ENCODE measurements around the gene GRK3.

GRK3 gene

GRCh38 chr22:25762147-25762546 lies 197.7 kb downstream of the GRK3 start:
- no peak for DNase-seq (ENCODE audit: low spot score)
- in situ Hi-C loops (cut with MboI; ENCODE audit: low pct_unique_long_range_greater_than_20kb, low sequenced_read_pairs, unreplicated experiment): no loop called here
- TF ChIP-seq, protein P1, sequence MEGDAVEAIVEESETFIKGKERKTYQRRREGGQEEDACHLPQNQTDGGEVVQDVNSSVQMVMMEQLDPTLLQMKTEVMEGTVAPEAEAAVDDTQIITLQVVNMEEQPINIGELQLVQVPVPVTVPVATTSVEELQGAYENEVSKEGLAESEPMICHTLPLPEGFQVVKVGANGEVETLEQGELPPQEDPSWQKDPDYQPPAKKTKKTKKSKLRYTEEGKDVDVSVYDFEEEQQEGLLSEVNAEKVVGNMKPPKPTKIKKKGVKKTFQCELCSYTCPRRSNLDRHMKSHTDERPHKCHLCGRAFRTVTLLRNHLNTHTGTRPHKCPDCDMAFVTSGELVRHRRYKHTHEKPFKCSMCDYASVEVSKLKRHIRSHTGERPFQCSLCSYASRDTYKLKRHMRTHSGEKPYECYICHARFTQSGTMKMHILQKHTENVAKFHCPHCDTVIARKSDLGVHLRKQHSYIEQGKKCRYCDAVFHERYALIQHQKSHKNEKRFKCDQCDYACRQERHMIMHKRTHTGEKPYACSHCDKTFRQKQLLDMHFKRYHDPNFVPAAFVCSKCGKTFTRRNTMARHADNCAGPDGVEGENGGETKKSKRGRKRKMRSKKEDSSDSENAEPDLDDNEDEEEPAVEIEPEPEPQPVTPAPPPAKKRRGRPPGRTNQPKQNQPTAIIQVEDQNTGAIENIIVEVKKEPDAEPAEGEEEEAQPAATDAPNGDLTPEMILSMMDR (IDR thresholded peaks at IDR 0.05; ENCODE audit: extremely low read depth, insufficient read depth, missing control alignments): no peak

DNA sequence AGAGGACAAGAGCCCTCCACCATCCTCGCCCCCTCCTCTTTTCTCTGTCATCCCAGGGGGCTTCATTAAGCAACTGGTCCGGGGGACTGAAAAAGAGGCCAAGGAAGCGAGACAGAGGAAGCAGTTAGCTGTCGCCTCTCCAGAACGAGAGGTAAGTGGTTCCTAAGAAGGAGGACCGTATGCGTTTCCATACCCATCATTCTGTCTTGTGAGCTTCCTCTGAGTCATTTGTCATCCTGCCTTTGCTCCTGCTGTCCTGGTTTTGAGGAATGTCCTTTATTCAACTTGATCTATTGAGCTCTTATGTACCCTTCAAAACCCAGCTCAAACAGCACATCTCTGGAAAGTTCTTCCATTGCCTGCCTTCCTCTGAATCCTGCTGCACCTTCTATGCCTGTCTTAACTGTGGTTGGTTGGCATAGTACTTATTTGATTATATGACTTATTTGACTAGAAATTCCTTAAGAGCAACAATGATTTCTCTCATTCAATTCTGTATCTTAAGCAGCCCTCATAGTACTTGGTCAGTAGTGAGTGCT lies 198.8 kb downstream of the GRK3 start:
- in situ Hi-C loops (cut with MboI; ENCODE audit: low pct_unique_long_range_greater_than_20kb, low sequenced_read_pairs, unreplicated experiment): no loop called here
- TF ChIP-seq, protein P1 (IDR thresholded peaks at IDR 0.05; ENCODE audit: extremely low read depth, insufficient read depth, missing control alignments): no peak
- no peak for DNase-seq (ENCODE audit: low spot score)

DNA sequence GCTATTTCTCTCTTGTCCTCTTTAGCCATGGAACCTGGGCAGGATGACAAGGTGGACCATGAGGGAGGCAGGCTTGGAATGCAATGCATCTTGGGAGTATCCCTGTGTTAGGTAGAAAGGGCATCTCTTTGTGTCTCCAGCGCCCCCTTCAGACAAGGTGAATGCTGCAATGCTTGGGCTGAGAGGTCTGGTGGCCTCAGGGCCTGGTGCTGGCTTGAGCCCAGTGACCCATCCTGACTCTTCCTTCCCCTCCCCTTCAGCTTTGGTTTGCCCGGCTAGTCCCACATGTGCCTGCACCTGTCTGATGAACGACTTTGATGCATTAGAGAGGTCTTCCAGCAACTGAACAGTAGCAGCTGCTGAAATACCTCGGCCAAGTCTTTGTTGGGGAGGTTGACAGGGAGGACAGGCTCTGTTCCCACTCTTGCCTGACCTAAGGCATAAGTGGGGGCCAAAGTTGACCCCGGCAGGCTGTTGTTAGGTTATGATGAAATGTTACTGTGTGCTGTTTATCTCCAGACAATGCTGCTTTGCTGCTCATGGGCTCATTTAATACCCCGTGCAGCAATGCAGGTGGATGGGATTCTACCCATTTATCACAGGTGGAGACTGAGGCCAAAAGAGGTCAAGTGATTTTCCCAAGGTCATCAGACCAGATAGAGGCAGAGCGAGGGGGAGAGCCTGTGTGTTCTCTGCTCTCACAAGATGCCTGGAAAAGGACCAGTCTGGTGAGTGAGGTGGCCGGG lies 200.0 kb downstream of the GRK3 start:
- TF ChIP-seq, protein P1 (IDR thresholded peaks at IDR 0.05; ENCODE audit: extremely low read depth, insufficient read depth, missing control alignments): no peak
- in situ Hi-C loops (cut with MboI; ENCODE audit: low pct_unique_long_range_greater_than_20kb, low sequenced_read_pairs, unreplicated experiment): no loop called here
- no peak for DNase-seq (ENCODE audit: low spot score)

GRCh38 chr22:25765016-25765367 lies 200.5 kb downstream of the GRK3 start:
- in situ Hi-C loops (cut with MboI; ENCODE audit: low pct_unique_long_range_greater_than_20kb, low sequenced_read_pairs, unreplicated experiment): no loop called here
- DNase-seq (ENCODE audit: low spot score): no peak
- TF ChIP-seq, protein P1 (IDR thresholded peaks at IDR 0.05; ENCODE audit: extremely low read depth, insufficient read depth, missing control alignments): no peak

- in situ Hi-C loops (cut with MboI; ENCODE audit: low pct_unique_long_range_greater_than_20kb, low sequenced_read_pairs, unreplicated experiment): no loop called here
- DNase-seq (ENCODE audit: low spot score): no peak
- TF ChIP-seq, protein P1 (IDR thresholded peaks at IDR 0.05; ENCODE audit: extremely low read depth, insufficient read depth, missing control alignments): no peak
Observed at GRCh38 chr22:25765801-25766200, 201.3 kb downstream of the GRK3 start.

- TF ChIP-seq, protein P1 (IDR thresholded peaks at IDR 0.05; ENCODE audit: extremely low read depth, insufficient read depth, missing control alignments): no peak
- no peak for DNase-seq (ENCODE audit: low spot score)
- in situ Hi-C loops (cut with MboI; ENCODE audit: low pct_unique_long_range_greater_than_20kb, low sequenced_read_pairs, unreplicated experiment): no loop called here
Observed at GRCh38 chr22:25766418-25766817, 201.9 kb downstream of the GRK3 start.

Measured in GM13977 (cell line).